Posterior cingulate gyrus (tissue), 11 donors: ENCODE results near the gene CDC14B.
"Not testable (repeated sequence)": the region's sequence is repeated elsewhere in the genome, so short reads cannot be mapped to it uniquely, and the experiment has no call there.

Experiments
- DNase-seq, 10 donors: peaks; one replicate each; pipeline versions ENCODE4 v3.0.0 to v3.0.0-alpha.2; 2020 to 2021; ENCODE audit warnings: mixed read lengths in 3 of 10
- intact Hi-C: fragments of 100-400 bp; cut with DNase I; formaldehyde crosslinking; loops from one replicate; pipeline ENCODE4 v1.15.1; 2023

Gene CDC14B

GRCh38 chr9:96510258-96510657, 109.4 kb downstream of the CDC14B start:
- intact Hi-C loops: no loop called here
- DNase-seq: no peak

DNA sequence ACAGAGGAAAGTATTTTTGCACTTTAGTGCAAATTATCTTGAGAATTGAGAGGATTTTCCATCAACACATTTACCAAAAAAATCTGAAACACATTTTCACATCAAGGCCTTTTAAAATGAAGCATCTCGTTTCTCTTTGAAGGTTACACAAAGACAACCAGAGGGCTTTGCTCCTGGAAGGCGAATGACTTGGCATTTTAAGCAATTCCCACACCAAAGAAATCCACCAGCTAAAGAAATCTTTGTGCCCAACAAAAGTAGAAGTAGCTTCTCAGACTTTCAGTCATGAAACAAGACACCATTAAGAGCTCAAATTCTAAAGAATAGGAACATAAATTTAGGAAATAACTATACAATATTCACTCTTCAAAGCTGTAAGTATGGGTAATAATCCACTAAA, 109.8 kb downstream of the CDC14B start:
- no peak for DNase-seq
- intact Hi-C loops: loop anchor here (10.0 kb wide), 1 partner anchor 105 kb away; the partner anchor contains the start of gene CDC14B

DNA sequence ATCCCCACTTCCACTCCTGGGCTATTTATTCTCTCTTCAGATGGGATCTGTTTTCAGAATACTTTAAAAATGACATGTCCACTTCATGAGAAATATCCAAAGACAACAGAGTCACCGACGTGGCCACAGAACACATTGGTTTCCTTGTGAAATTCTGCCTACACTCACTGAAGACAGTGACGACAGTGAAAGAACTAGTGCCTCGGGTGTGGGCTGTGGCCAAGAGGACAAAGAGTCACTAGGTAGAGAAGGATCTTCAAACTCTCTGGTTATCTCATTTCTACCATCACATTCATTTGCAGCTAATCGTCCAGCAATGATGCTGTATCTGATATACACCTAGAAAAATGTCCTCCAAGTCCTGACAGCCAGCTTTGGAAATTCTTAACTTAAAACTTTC, 110.6 kb downstream of the CDC14B start:
- intact Hi-C loops: loop anchor here (10.0 kb wide), 1 partner anchor 106 kb away; the partner anchor contains the start of gene CDC14B
- peak in 1 of 10 donors; percentile 33 for DNase-seq

- intact Hi-C loops: loop anchor here (10.0 kb wide), 1 partner anchor 106 kb away; the partner anchor contains the start of gene CDC14B
- peak in 1 of 10 donors; percentile 56 for DNase-seq
Observed at GRCh38 chr9:96508227-96508940, 111.3 kb downstream of the CDC14B start.

DNA sequence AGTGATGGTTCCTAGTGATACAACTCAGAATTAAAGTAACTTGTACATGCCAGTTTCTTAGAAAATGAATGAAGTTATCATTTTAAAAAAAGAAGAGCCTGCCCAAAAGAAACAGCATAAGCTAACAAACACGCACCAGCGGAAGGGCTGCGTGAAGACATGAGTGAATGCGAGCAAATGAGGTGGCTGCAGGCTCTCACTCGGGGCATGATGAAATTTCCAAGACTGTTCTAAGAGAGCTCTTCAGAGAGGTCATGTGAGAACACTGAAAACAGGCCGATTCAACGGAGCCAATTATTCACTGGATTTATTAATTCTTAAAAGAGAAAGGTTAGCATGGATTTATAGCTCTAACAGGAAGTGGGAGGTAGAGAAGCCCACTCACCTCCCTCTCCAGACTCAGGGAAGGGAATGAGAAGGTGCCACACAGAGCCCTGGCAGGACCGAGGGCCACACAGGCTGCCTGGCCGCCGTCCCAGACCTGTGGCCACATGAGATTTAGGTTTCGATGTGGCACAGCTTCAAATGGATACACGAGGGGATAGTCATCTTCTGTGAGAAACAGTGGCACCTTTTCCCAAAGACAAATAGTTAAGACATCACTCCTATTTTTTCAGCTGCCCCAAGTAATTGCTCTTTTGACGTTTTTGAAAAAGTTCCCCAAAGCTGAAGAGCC, 114.2 kb downstream of the CDC14B start:
- intact Hi-C loops: loop anchor here (10.0 kb wide), 1 partner anchor 109 kb away; the partner anchor contains the start of gene CDC14B

DNA sequence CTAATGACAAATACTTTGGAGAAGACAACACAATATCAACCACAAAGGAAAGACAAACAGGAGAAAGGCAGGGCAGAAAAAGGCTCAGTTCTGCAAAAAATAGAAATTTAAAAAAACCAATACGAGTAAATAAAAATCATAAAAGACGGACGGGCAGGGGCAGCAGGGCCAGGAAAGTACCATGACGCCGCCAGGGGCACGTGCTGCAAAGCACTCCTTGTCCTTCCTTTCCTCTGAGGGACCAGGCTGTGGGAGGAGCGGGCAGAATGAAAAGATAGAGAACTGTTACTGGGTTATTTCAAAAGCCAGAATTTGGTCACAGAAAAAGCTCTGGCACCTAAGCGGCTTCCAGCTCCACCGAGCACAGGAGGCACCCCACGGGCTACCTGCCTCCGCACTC, 115.7 kb downstream of the CDC14B start:
- intact Hi-C loops: loop anchor here (10.0 kb wide), 1 partner anchor 111 kb away; the partner anchor contains the start of gene CDC14B

More for the DNA sequence above, 114.2 kb downstream of the CDC14B start:
- no peak for DNase-seq

DNA sequence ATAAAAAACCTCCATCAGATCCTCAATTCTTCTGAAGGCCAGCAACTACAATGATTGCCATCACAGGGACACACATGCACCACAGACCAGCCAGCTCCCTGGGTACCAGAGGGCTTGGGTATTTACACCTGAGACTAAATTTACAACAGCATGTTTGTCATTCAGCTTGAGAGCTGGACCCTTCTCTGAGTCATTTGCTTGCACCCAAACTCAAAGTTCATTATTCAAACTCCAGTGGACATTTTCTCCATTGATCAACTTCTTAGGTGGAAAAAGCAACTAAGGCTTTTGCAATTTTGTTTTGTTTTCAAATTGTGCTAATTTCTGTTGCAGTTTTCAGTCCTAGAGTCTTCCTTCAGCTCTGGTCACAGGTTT, 116.3 kb downstream of the CDC14B start:
- intact Hi-C loops: loop anchor here (10.0 kb wide), 1 partner anchor 111 kb away; the partner anchor contains the start of gene CDC14B
- not testable (repeated sequence) for DNase-seq

More for the DNA sequence above, 115.7 kb downstream of the CDC14B start:
- DNase-seq: peak in 2 of 10 donors; percentile 76

GRCh38 chr9:96502539-96503373, 116.9 kb downstream of the CDC14B start:
- DNase-seq: no peak
- intact Hi-C loops: loop anchor here (10.0 kb wide), 1 partner anchor 112 kb away; the partner anchor contains the start of gene CDC14B

GRCh38 chr9:96501633-96502538, 117.8 kb downstream of the CDC14B start:
- peak in 6 of 10 donors; percentile 37 to 92 (median 62) for DNase-seq
- intact Hi-C loops: loop anchor here (10.0 kb wide), 1 partner anchor 113 kb away; the partner anchor contains the start of gene CDC14B

GRCh38 chr9:96500696-96501632, 118.7 kb downstream of the CDC14B start:
- intact Hi-C loops: loop anchor here (10.0 kb wide), 1 partner anchor 114 kb away; the partner anchor contains the start of gene CDC14B
- peak in 1 of 10 donors; percentile 49 for DNase-seq

DNA sequence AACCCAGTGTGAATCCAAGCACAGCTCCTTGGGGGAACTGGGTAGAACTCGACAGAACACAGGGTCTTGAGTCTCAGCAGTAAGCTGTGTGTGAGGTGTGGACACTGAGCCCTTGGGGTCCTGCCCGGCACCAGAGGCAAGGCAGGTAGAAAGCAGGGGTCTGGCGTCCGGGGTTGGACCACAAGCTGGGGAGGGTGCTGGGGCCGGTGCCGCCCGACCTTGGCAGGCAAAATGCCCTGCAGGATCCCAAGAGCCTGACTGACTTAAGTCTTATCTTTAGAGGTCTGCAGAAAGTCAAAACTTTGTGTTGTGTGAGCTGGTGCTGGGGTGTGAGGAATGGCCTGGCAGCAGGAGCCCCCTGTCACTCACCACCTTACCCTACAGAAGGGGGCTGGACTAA, 120.4 kb downstream of the CDC14B start:
- DNase-seq: peak in 1 of 10 donors; percentile 68
- intact Hi-C loops: loop anchor here (5.0 kb wide), 1 partner anchor 53 kb away; no protein-coding TSS in a partner anchor

DNA sequence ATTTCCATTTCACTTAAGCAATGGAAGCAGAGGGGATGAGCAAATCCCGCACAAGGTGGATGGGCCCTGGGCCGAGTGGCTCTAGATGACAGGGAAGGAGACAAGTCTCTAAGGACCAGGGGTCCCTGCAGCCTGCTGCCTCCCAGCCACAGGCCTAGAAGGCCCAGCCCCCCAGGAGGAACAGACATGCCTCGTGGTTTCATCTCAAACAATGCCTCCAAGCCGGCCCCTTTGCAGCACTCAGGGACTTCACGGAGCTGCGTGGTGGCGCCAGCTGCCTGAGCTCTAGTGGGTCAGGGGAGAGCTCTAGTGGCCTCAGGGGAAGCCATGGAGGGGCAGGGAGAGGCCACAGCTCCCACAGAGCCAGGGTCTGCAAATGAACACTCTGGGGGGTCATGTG, 120.8 kb downstream of the CDC14B start:
- intact Hi-C loops: loop anchor here (5.0 kb wide), 1 partner anchor 54 kb away; no protein-coding TSS in a partner anchor

DNA sequence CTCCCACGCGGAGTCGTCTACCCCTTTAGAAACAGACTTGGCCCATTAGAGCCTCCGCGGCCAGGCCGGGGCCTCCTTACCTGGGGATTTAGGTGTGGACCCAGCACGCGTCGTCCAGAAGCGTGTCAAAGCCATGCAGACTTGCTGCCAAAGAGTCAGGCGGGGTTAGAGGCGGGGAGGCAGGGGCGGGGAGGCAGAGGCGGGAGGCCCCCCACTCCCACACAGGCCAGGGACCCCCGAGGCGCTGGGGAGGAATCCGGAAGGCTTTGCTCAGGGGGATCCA, 122.6 kb downstream of the CDC14B start:
- intact Hi-C loops: loop anchor here (5.0 kb wide), 1 partner anchor 55 kb away; no protein-coding TSS in a partner anchor
- DNase-seq: peak in 1 of 10 donors; percentile 68

More for the DNA sequence above, 120.8 kb downstream of the CDC14B start:
- peak in 1 of 10 donors; percentile 72 for DNase-seq

DNA sequence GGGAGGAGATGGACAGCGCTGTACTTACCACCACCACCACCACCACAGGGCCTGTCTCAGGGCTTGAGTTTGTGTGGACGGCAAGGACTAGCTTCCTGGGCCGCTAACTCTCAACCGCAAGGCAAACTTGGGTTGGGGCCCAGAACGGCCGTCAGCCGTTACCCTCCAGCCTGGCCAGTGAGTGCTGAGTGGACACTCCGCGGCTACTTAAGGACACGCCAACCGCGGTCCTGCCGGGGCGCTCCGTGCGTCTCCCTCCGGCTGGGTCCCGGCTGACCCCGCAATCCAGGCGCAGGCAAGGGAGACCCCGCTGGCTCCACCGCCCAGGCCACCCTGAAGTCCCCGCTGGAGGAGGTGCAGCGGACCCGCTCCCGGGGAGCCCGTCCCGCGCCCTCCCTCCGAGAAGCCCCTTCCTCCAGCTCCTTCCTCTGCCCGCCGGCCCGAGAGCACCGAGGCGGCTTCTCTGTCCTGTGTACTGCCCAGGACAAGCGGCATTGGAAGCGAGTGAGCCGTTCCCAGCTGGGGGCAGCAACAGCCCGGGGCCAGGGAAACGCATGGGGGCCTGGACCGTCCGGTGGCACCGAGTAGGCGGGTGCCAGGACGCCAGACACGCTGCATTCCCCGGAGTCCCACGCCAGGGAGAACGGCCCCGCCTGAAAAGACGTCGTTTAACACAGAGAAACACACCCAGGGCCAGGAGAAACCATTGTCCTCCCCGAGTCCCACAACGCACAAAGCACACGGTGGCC, 123.1 kb downstream of the CDC14B start:
- peak in 1 of 10 donors; percentile 87 for DNase-seq
- intact Hi-C loops: loop anchor here (5.0 kb wide), 1 partner anchor 56 kb away; no protein-coding TSS in a partner anchor

GRCh38 chr9:96495341-96495740, 124.3 kb downstream of the CDC14B start:
- no peak for DNase-seq
- intact Hi-C loops: loop anchor here (5.0 kb wide), 1 partner anchor 57 kb away; no protein-coding TSS in a partner anchor

- peak in 1 of 10 donors; percentile 71 for DNase-seq
- intact Hi-C loops: no loop called here
Observed at GRCh38 chr9:96494215-96494800, 125.3 kb downstream of the CDC14B start.

DNA sequence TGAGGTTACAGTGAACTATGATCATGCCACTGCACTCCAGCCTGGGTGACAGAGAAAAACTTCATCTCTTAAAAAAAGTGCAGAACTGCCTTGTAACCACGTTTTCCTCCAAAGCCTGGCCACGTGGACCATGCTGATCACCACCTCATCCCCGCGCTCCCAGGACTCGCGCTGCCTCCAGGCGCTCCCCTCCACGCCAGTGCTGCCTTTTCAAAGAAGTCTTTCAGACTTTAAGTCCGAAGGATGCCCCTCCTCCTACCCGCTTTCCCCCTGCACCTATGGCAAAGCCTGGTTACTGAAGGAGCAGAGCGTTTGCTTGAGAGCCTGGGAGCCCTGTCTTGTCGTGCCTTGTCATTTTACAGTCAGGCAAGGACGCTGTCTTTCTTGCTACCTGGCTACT, 125.9 kb downstream of the CDC14B start:
- intact Hi-C loops: no loop called here
- DNase-seq: peak in 1 of 10 donors; percentile 70
